Measurements from ENCODE around the gene CYP19A1.

CYP19A1 gene

DNA sequence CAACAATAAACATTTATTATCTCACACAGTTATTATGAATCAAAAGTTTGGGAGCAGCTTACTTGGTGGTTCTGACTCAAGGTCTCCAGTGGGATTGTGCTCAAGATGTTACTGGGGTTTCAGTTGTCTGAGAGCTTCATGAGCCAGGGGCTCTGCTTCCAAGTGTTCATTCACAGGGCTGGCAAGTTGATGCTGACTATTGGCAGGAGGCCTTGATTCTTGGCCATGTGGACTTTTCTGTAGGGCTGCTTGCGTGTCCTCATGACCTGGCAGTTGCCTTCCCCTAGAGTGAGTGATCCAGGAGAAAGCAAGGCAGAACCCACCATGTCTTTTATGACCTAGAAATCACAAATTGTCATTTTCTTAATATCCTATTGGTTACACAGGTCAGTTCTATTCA, 156.5 kb downstream of the CYP19A1 start:
- H3K27me3 Mint-ChIP-seq = peaks cover 7% of the 10 kb centered on the region
- no peak overlapping the region for H3K4me3 Mint-ChIP-seq
- no peak for DNase-seq
- H3K36me3 Mint-ChIP-seq (ENCODE audit: low read depth) = no peaks in the 10 kb centered on the region
- no peaks in the 10 kb centered on the region for H3K4me1 Mint-ChIP-seq (ENCODE audit: low read depth)
- no peak overlapping the region for H3K27ac Mint-ChIP-seq
- no peaks in the 10 kb centered on the region for H3K9me3 Mint-ChIP-seq

- Mint-ChIP-seq H3K27ac (no peak overlapping the region), H3K4me1 (ENCODE audit: low read depth) (no peaks in the 10 kb centered on the region), H3K9me3 (no peaks in the 10 kb centered on the region), H3K4me3 (no peak overlapping the region), H3K36me3 (ENCODE audit: low read depth) (no peaks in the 10 kb centered on the region), H3K27me3 (peaks cover 3% of the 10 kb centered on the region)
- DNase-seq = no peak
These were observed 157.2 kb downstream of the CYP19A1 start for GRCh38 chr15:51181221-51181620.

DNA sequence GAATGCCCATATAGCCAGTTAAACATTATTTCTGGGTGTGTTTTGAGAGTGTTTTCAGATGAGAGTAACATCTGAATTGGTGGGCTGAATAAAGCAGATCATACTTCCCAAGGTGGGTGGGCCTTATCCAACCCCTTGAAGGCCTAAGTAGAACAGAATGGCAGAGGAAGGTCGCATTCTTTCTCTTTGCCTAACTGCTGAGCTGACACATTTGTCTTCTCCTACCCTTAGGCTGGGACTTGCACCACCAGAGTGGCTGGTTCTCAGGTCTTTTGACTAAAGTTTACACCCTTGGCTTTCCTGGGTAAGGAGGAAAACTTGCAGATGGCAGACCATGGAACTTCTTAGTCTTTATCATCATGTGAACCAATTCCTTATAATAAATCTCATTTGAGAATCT, 157.9 kb downstream of the CYP19A1 start:
- no peak for DNase-seq
- Mint-ChIP-seq H3K27me3 (peaks cover 3% of the 10 kb centered on the region), H3K4me3 (no peak overlapping the region), H3K4me1 (ENCODE audit: low read depth) (no peaks in the 10 kb centered on the region), H3K36me3 (ENCODE audit: low read depth) (no peaks in the 10 kb centered on the region), H3K27ac (no peak overlapping the region), H3K9me3 (no peaks in the 10 kb centered on the region)

DNA sequence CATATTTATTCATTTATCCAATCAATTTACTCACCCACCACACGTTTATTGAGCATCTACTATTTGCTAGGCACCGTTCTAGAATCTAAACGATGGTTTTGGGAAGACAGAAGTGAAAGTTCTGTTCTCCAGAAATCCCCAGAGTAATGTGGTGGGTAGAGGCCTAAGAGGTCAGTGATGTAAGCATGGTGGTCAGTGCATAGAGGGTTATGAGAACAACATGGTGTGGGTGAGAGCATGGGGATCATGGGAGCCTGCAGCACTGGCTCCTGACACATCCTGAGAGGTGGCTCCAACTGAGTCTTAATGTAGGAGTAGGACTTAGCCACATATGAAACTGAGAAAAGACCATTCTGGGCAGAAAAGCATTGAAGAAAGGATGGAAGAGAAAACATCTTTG, 158.4 kb downstream of the CYP19A1 start:
- H3K27me3 Mint-ChIP-seq = peaks cover 3% of the 10 kb centered on the region
- H3K36me3 Mint-ChIP-seq (ENCODE audit: low read depth) = no peaks in the 10 kb centered on the region
- H3K27ac Mint-ChIP-seq = no peak overlapping the region
- H3K4me1 Mint-ChIP-seq (ENCODE audit: low read depth) = no peaks in the 10 kb centered on the region
- DNase-seq = no peak
- no peak overlapping the region for H3K4me3 Mint-ChIP-seq
- no peaks in the 10 kb centered on the region for H3K9me3 Mint-ChIP-seq

DNA sequence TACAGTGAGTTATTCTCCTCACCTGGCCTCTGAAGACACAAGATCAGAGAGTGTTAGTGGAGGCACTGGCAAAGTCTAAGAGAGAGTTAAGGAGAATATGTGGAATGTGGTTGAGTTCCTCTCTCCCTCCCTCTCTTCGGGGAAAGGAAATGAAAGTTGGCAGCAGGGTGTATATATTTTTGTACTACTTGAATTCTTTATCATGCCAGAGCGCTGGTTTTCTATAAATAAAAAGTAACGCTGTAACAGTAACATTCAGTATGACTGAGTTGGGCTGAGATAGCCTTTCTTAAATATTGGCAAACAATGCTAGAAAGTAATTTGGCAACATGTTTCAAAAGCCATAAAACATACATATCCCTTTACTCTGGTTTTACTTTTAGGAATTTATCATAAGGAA, 166.2 kb downstream of the CYP19A1 start:
- Mint-ChIP-seq H3K9me3 (no peaks in the 10 kb centered on the region), H3K4me3 (no peak overlapping the region)
- no peak for DNase-seq

GRCh38 chr15:51171634-51171932, 166.8 kb downstream of the CYP19A1 start:
- Mint-ChIP-seq H3K27ac (no peak overlapping the region), H3K9me3 (no peaks in the 10 kb centered on the region), H3K4me1 (ENCODE audit: low read depth) (no peaks in the 10 kb centered on the region), H3K4me3 (no peak overlapping the region), H3K27me3 (peaks cover 38% of the 10 kb centered on the region), H3K36me3 (ENCODE audit: low read depth) (no peaks in the 10 kb centered on the region)
- no peak for DNase-seq

More for the DNA sequence above, 166.2 kb downstream of the CYP19A1 start:
- Mint-ChIP-seq H3K27me3 (peaks cover 34% of the 10 kb centered on the region), H3K4me1 (ENCODE audit: low read depth) (no peaks in the 10 kb centered on the region), H3K36me3 (ENCODE audit: low read depth) (no peaks in the 10 kb centered on the region), H3K27ac (no peak overlapping the region)

- H3K4me3 Mint-ChIP-seq = no peak overlapping the region
- no peak overlapping the region for H3K27ac Mint-ChIP-seq
- no peak for DNase-seq
- H3K36me3 Mint-ChIP-seq (ENCODE audit: low read depth) = no peaks in the 10 kb centered on the region
- no peaks in the 10 kb centered on the region for H3K4me1 Mint-ChIP-seq (ENCODE audit: low read depth)
- H3K27me3 Mint-ChIP-seq = peaks cover 39% of the 10 kb centered on the region
- no peaks in the 10 kb centered on the region for H3K9me3 Mint-ChIP-seq
These were observed 167.3 kb downstream of the CYP19A1 start for GRCh38 chr15:51170882-51171633.

DNA sequence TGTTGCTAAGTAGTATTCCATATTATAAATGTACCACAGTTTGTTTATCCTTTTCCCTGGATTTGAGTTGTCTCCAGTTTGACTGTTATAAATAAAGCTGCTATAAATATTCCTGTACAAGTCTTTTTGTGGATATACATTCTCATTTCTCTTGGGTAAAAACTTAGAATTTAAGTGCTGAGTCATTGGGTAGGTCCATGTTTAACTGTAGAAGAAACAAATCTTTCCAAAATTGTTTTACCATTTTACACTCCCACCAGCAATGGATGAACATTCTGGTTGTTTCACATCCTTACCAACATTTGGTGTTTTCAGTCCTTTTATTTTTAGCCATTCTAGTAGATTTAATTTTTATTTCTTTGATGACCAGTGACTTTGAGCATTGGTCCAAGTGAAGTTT, 169.7 kb downstream of the CYP19A1 start:
- Mint-ChIP-seq H3K4me3 (no peak overlapping the region), H3K4me1 (ENCODE audit: low read depth) (no peaks in the 10 kb centered on the region), H3K27ac (no peak overlapping the region), H3K27me3 (peaks cover 53% of the 10 kb centered on the region), H3K36me3 (ENCODE audit: low read depth) (no peaks in the 10 kb centered on the region), H3K9me3 (no peaks in the 10 kb centered on the region)
- DNase-seq = no peak

DNA sequence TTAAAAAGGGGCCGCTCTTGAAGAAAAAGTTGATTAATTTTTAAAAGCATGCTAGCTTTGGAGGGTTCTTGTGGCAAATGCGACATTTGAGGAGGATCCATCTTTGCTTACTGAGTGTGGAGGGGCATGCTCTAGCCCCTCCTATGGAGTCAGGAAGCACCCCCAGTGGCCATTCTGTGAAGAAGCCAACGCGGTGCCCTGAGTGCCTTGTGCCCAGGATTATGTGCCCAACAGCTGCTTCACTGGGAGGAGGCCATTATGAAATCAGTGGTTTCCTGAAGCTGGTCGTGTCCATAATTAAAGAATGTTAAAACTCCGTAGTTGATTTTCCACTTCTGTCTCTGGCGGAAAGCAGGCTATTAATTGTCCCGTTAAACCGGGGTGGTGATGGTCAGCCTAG, 174.6 kb downstream of the CYP19A1 start:
- no peak for DNase-seq
- peaks cover 37% of the 10 kb centered on the region for H3K27me3 Mint-ChIP-seq
- H3K9me3 Mint-ChIP-seq = no peaks in the 10 kb centered on the region
- no peak overlapping the region for H3K27ac Mint-ChIP-seq
- no peaks in the 10 kb centered on the region for H3K36me3 Mint-ChIP-seq (ENCODE audit: low read depth)
- no peak overlapping the region for H3K4me3 Mint-ChIP-seq
- peaks cover 4% of the 10 kb centered on the region for H3K4me1 Mint-ChIP-seq (ENCODE audit: low read depth)

DNA sequence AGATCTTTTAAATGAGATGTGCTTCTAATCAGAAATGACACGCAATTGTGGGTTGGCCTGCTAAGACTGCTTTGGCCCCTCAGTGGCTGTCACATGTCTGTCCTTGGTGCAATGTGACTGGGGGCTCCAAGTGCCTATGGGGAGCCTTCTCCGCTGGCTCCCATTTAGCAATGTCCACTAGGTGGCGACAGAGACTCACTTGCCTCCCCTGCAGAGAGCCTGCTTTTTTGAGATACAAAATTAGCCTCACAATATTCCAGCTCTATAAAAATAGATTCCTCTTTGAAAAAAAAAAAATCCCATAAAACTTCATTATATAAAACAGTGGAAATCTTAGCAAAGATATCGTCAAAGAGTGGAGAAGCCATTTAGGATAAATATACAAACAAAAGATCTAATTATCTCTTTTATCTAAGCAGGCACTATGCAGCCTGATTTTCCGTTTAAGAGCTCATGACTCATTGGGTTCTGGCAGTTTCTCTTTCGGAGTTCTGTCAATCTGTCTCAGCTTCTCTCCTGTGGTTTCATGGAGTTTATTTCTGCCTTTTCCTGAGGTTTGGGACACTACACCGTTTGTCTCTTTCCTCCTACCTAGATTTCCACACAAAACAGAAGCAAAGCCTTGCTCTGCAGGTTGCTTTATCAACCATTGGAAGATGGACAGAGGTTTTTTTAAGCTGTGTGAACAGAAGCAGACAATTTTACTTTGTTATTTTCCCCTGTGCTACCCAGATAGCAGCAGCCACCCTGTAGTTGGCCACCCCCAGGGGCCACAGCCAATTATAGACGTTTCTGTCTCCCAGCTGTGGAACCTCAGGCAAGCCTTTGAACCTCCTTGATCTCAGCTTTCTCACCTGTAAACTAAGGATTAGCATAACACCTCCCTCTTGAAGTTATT, 175.3 kb downstream of the CYP19A1 start:
- Mint-ChIP-seq H3K4me3 (no peak overlapping the region), H3K27ac (no peak overlapping the region), H3K9me3 (no peaks in the 10 kb centered on the region), H3K36me3 (ENCODE audit: low read depth) (no peaks in the 10 kb centered on the region), H3K27me3 (peaks cover 31% of the 10 kb centered on the region), H3K4me1 (ENCODE audit: low read depth) (peaks cover 4% of the 10 kb centered on the region)
- DNase-seq = peak; percentile 63

- H3K4me1 Mint-ChIP-seq (ENCODE audit: low read depth) = peaks cover 4% of the 10 kb centered on the region
- H3K27me3 Mint-ChIP-seq = peaks cover 22% of the 10 kb centered on the region
- H3K9me3 Mint-ChIP-seq = no peaks in the 10 kb centered on the region
- DNase-seq = no peak
- no peaks in the 10 kb centered on the region for H3K36me3 Mint-ChIP-seq (ENCODE audit: low read depth)
- no peak overlapping the region for H3K27ac Mint-ChIP-seq
- no peak overlapping the region for H3K4me3 Mint-ChIP-seq
These were observed 176.7 kb downstream of the CYP19A1 start for GRCh38 chr15:51161491-51162220.

DNA sequence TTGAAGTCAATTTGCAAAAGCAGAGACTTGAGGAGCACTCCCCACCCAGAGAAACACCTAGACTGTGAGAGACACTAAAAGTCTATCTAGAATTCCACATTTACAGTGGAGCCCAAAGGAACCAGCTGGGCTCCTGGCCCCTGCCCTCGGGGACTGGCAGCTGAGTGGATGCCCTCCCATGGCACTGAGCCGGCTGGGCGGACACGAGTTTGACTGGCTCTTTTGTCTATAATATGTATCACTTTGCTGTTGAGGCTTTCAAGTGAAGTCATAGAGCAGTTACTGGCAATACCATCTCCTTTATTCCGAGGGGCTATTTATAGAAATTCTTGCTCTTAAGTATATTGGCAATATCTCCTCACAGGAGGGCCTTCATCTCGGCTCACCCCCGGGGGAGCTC, 177.9 kb downstream of the CYP19A1 start:
- DNase-seq = no peak
- H3K4me1 Mint-ChIP-seq (ENCODE audit: low read depth) = peaks cover 4% of the 10 kb centered on the region

More for the DNA sequence above, 177.9 kb downstream of the CYP19A1 start:
- Mint-ChIP-seq H3K9me3 (no peaks in the 10 kb centered on the region), H3K36me3 (ENCODE audit: low read depth) (no peaks in the 10 kb centered on the region), H3K27ac (no peak overlapping the region), H3K4me3 (no peak overlapping the region), H3K27me3 (peaks cover 31% of the 10 kb centered on the region)
